Activated T-cell treated with anti-CD3 and anti-CD28 coated beads, Interleukin-2, amount 50 U/mL, for 4 hours (primary cell): ENCODE results near the gene HAS3. TPM values are rescaled to one million over a fixed set of nuclear protein-coding genes. Genes with fewer than 3 reads are reported as not detected.

ENCODE experiments used
- ATAC-seq, 2 donors: fragments of 200-7000 bp; cut with Tn5 transposase; one replicate each; pipeline ENCODE4 v1.10.0; 2021
- DNase-seq: peaks from one replicate; pipeline ENCODE4 v3.0.0-alpha.2; 2020
- H3K27me3 Mint-ChIP-seq: one replicate; pipeline ENCODE4 v1.8.0; 2021; ENCODE audit warnings: low read depth, mixed read lengths
- H3K36me3 Mint-ChIP-seq: one replicate; pipeline ENCODE4 v1.8.0; 2022; ENCODE audit warnings: mixed read lengths; ENCODE audit not compliant: insufficient read depth
- H3K4me1 Mint-ChIP-seq: one replicate; pipeline ENCODE4 v1.8.0; 2021; ENCODE audit warnings: low read depth, mixed read lengths
- H3K4me3 Mint-ChIP-seq: one replicate; pipeline ENCODE4 v1.8.0; 2021; ENCODE audit warnings: mild to moderate bottlenecking, moderate library complexity, mixed read lengths
- H3K9me3 Mint-ChIP-seq: one replicate; pipeline ENCODE4 v1.8.0; 2021; ENCODE audit warnings: mixed read lengths
- total RNA-seq, 3 donors: library from RNA; stranded (reverse); gene quantifications; one replicate each; pipeline ENCODE4 v1.2.1, GENCODE V29; 2021

HAS3 gene
- total RNA-seq, 3 donors from 2014 or later, result 0.58 to 1.7 (median 1.3) TPM

- ATAC-seq (no peak), DNase-seq (no peak)
- Mint-ChIP-seq H3K4me1 (peaks cover under 1% of the 10 kb centered on the region), H3K36me3 (peaks cover 11% of the 10 kb centered on the region), H3K4me3 (no peak overlapping the region), H3K27me3 (no peaks in the 10 kb centered on the region), H3K9me3 (no peaks in the 10 kb centered on the region)
Measured at GRCh38 chr16:69083306-69083941, 22.0 kb upstream of the HAS3 start.

- no peaks in the 10 kb centered on the region for H3K9me3 Mint-ChIP-seq
- DNase-seq (no peak), ATAC-seq (no peak)
- no peaks in the 10 kb centered on the region for H3K27me3 Mint-ChIP-seq
- H3K4me3 Mint-ChIP-seq, result no peak overlapping the region
- H3K36me3 Mint-ChIP-seq, result peaks cover 11% of the 10 kb centered on the region
- H3K4me1 Mint-ChIP-seq, result peaks cover 8% of the 10 kb centered on the region
Measured at GRCh38 chr16:69084289-69084688, 21.2 kb upstream of the HAS3 start.

GRCh38 chr16:69085032-69085695, 20.3 kb upstream of the HAS3 start:
- no peak for ATAC-seq
- Mint-ChIP-seq H3K36me3 (peaks cover 11% of the 10 kb centered on the region), H3K4me3 (no peak overlapping the region), H3K9me3 (no peaks in the 10 kb centered on the region), H3K27me3 (no peaks in the 10 kb centered on the region), H3K4me1 (peaks cover 8% of the 10 kb centered on the region)
- no peak for DNase-seq

GRCh38 chr16:69087161-69087581, 18.3 kb upstream of the HAS3 start:
- DNase-seq (no peak), ATAC-seq (no peak)
- no peak overlapping the region for H3K4me3 Mint-ChIP-seq
- no peaks in the 10 kb centered on the region for H3K27me3 Mint-ChIP-seq
- H3K4me1 Mint-ChIP-seq, result peaks cover 8% of the 10 kb centered on the region
- no peaks in the 10 kb centered on the region for H3K9me3 Mint-ChIP-seq
- peaks cover 11% of the 10 kb centered on the region for H3K36me3 Mint-ChIP-seq

- no peaks in the 10 kb centered on the region for H3K9me3 Mint-ChIP-seq
- ATAC-seq (no peak), DNase-seq (no peak)
- H3K36me3 Mint-ChIP-seq, result peaks cover 9% of the 10 kb centered on the region
- H3K4me1 Mint-ChIP-seq, result peaks cover 8% of the 10 kb centered on the region
- H3K4me3 Mint-ChIP-seq, result no peak overlapping the region
- H3K27me3 Mint-ChIP-seq, result no peaks in the 10 kb centered on the region
Measured at GRCh38 chr16:69088684-69089083, 16.8 kb upstream of the HAS3 start.

- Mint-ChIP-seq H3K4me1 (peaks cover 8% of the 10 kb centered on the region), H3K27me3 (no peaks in the 10 kb centered on the region), H3K9me3 (no peaks in the 10 kb centered on the region), H3K4me3 (no peak overlapping the region), H3K36me3 (peaks cover 5% of the 10 kb centered on the region)
- ATAC-seq (peak; percentile 78 to 80), DNase-seq (no peak)
Measured at GRCh38 chr16:69089091-69089910, 16.2 kb upstream of the HAS3 start.

- Mint-ChIP-seq H3K4me3 (no peak overlapping the region), H3K27me3 (no peaks in the 10 kb centered on the region), H3K4me1 (peaks cover 3% of the 10 kb centered on the region), H3K9me3 (no peaks in the 10 kb centered on the region), H3K36me3 (no peaks in the 10 kb centered on the region)
- ATAC-seq (no peak), DNase-seq (no peak)
Measured at GRCh38 chr16:69093974-69094373, 11.5 kb upstream of the HAS3 start.

- H3K36me3 Mint-ChIP-seq, result no peaks in the 10 kb centered on the region
- H3K4me1 Mint-ChIP-seq, result no peaks in the 10 kb centered on the region
- ATAC-seq (no peak), DNase-seq (no peak)
- H3K27me3 Mint-ChIP-seq, result no peaks in the 10 kb centered on the region
- H3K9me3 Mint-ChIP-seq, result no peaks in the 10 kb centered on the region
- no peak overlapping the region for H3K4me3 Mint-ChIP-seq
Measured at GRCh38 chr16:69094501-69094900, 11.0 kb upstream of the HAS3 start.

GRCh38 chr16:69095193-69095592, 10.3 kb upstream of the HAS3 start:
- Mint-ChIP-seq H3K4me3 (no peak overlapping the region), H3K27me3 (no peaks in the 10 kb centered on the region), H3K9me3 (no peaks in the 10 kb centered on the region), H3K36me3 (no peaks in the 10 kb centered on the region), H3K4me1 (no peaks in the 10 kb centered on the region)
- DNase-seq, result no peak
- no peak for ATAC-seq

- ATAC-seq (no peak), DNase-seq (no peak)
- peaks cover 12% of the 10 kb centered on the region for H3K27me3 Mint-ChIP-seq
- H3K4me1 Mint-ChIP-seq, result peaks cover under 1% of the 10 kb centered on the region
- H3K36me3 Mint-ChIP-seq, result no peaks in the 10 kb centered on the region
- H3K9me3 Mint-ChIP-seq, result no peaks in the 10 kb centered on the region
- no peak overlapping the region for H3K4me3 Mint-ChIP-seq
Measured at GRCh38 chr16:69100071-69100691, 5.3 kb upstream of the HAS3 start.

GRCh38 chr16:69106491-69107315, 1.2 kb downstream of the HAS3 start:
- ATAC-seq, result peak; percentile 15 to 20
- H3K36me3 Mint-ChIP-seq, result peaks cover 12% of the 10 kb centered on the region
- peaks cover 36% of the 10 kb centered on the region for H3K27me3 Mint-ChIP-seq
- no peak for DNase-seq
- H3K4me3 Mint-ChIP-seq, result peak overlapping the region; percentile 35
- H3K4me1 Mint-ChIP-seq, result peaks cover 16% of the 10 kb centered on the region
- no peaks in the 10 kb centered on the region for H3K9me3 Mint-ChIP-seq

GRCh38 chr16:69107316-69107962, 2.0 kb downstream of the HAS3 start:
- no peaks in the 10 kb centered on the region for H3K9me3 Mint-ChIP-seq
- ATAC-seq (no peak), DNase-seq (no peak)
- H3K4me3 Mint-ChIP-seq, result peak overlapping the region; percentile 35
- H3K27me3 Mint-ChIP-seq, result peaks cover 36% of the 10 kb centered on the region
- H3K36me3 Mint-ChIP-seq, result peaks cover 14% of the 10 kb centered on the region
- H3K4me1 Mint-ChIP-seq, result peaks cover 16% of the 10 kb centered on the region

- DNase-seq (no peak), ATAC-seq (no peak)
- Mint-ChIP-seq H3K36me3 (peaks cover 14% of the 10 kb centered on the region), H3K4me3 (no peak overlapping the region), H3K4me1 (peaks cover 16% of the 10 kb centered on the region), H3K27me3 (peaks cover 32% of the 10 kb centered on the region), H3K9me3 (no peaks in the 10 kb centered on the region)
Measured at GRCh38 chr16:69108064-69108904, 2.8 kb downstream of the HAS3 start.
